ENCODE data around the gene PDE1C. TPM values are rescaled to one million over a fixed set of nuclear protein-coding genes. Genes with fewer than 3 reads are reported as not detected.

The PDE1C gene
- total and polyA plus RNA-seq, 2 of the 4 experiments (the other 2 are of a cell fraction), result 14.2 to 61.5 TPM

DNA sequence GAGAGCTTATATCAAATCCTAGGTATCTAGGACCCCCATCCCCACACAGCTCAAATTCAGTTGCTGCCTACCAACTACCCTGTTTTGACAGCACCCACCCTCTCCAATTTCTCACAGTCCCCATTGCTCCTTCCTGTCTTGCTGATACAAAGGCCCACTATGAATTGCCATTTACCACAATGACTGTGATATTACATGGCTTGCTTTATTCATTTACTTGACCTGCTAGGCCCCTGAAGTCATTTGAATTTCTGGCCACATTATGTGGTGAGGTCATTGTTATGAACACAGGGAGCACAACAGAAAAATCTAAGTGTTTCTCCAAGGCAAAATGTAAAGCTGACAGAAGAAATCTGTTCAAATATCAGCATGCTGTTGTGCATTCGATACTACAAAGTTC lies 281.8 kb downstream of the PDE1C start:
- in situ Hi-C loops (cut with MboI; ENCODE audit: low sequenced_read_pairs), result no loop called here
- H3K56ac ChIP-seq (ENCODE audit: extremely low read depth, insufficient read depth, low read length), result no peak overlapping the region
- no peak overlapping the region for H2AK5ac ChIP-seq (ENCODE audit: low read depth, low read length)
- H3K79me1 ChIP-seq (ENCODE audit: low read depth in 1 of 2, low read length in 2 of 2), result no peaks in the 10 kb centered on the region; a peak in 1 of 4 replicates
- H3K4me1 ChIP-seq (ENCODE audit: control insufficient read depth, insufficient read depth, low read length), result peaks cover 6% of the 10 kb centered on the region; the same call in 1 of the 2 replicates
- no peaks in the 10 kb centered on the region for H4K20me1 ChIP-seq (ENCODE audit: insufficient read depth, low read length)
- H3K9ac ChIP-seq (ENCODE audit: low read depth, low read length), result no peak overlapping the region
- peak overlapping the region; percentile 51 for H2BK5ac ChIP-seq (ENCODE audit: low read depth, low read length, poor library complexity, severe bottlenecking)
- H2AFZ ChIP-seq (replicated peaks; ENCODE audit: low read length, poor library complexity), result no peak overlapping the region
- POLR2A ChIA-PET (ENCODE audit: unreplicated experiment), result no interaction called here
- H3K27ac ChIP-seq (ENCODE audit: insufficient read depth, low read length), result no peak overlapping the region
- ATAC-seq (ENCODE audit: low read depth), result peak; percentile 42; the same call in 1 of the 2 replicates
- H3K23ac ChIP-seq (ENCODE audit: low read depth, low read length), result no peak overlapping the region
- no peaks in the 10 kb centered on the region for H3K36me3 ChIP-seq (ENCODE audit: control insufficient read depth, insufficient read depth, low read length)
- H3K4me3 ChIP-seq (ENCODE audit: insufficient read depth, low read depth, low read length), result no peak overlapping the region
- no peak for TF ChIP-seq NFE2L2 (IDR thresholded peaks at IDR 0.05; ENCODE audit: low read depth, low read length)
- TF ChIP-seq, protein P1, sequence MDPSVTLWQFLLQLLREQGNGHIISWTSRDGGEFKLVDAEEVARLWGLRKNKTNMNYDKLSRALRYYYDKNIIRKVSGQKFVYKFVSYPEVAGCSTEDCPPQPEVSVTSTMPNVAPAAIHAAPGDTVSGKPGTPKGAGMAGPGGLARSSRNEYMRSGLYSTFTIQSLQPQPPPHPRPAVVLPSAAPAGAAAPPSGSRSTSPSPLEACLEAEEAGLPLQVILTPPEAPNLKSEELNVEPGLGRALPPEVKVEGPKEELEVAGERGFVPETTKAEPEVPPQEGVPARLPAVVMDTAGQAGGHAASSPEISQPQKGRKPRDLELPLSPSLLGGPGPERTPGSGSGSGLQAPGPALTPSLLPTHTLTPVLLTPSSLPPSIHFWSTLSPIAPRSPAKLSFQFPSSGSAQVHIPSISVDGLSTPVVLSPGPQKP (IDR thresholded peaks at IDR 0.05; ENCODE audit: borderline replicate concordance, low read depth, low read length), result no peak
- no peak for TF ChIP-seq RAD21 (IDR thresholded peaks at IDR 0.05; ENCODE audit: low read length)
- TF ChIP-seq MXI1 (IDR thresholded peaks at IDR 0.05; ENCODE audit: borderline replicate concordance, low read depth, low read length), result no peak
- no peak for TF ChIP-seq RFX5 (IDR thresholded peaks at IDR 0.05; ENCODE audit: low read depth, low read length)
- TF ChIP-seq CTCF (conservative IDR thresholded peaks at IDR 0.05; ENCODE audit: low read depth, low read length), result no peak
- TF ChIP-seq POLR2A (IDR thresholded peaks at IDR 0.05; ENCODE audit: low read depth, low read length), result no peak
- TF ChIP-seq CEBPB (IDR thresholded peaks at IDR 0.05; ENCODE audit: low read depth, low read length), result no peak
- no peak for TF ChIP-seq RCOR1 (IDR thresholded peaks at IDR 0.05; ENCODE audit: insufficient replicate concordance, low read length)
- no peak for TF ChIP-seq CHD1 (IDR thresholded peaks at IDR 0.05; ENCODE audit: low read depth, low read length)
- no peak for TF ChIP-seq SMC3 (IDR thresholded peaks at IDR 0.05; ENCODE audit: low read depth, low read length)
- TF ChIP-seq, protein P2, sequence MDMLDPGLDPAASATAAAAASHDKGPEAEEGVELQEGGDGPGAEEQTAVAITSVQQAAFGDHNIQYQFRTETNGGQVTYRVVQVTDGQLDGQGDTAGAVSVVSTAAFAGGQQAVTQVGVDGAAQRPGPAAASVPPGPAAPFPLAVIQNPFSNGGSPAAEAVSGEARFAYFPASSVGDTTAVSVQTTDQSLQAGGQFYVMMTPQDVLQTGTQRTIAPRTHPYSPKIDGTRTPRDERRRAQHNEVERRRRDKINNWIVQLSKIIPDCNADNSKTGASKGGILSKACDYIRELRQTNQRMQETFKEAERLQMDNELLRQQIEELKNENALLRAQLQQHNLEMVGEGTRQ (IDR thresholded peaks at IDR 0.05; ENCODE audit: low read depth, low read length), result no peak
- no peak overlapping the region for H2BK15ac ChIP-seq (ENCODE audit: low read depth, low read length)
- H3K14ac ChIP-seq (replicated peaks; ENCODE audit: low read depth, low read length), result no peak overlapping the region
- no peak overlapping the region for H4K5ac ChIP-seq (ENCODE audit: low read depth, low read length)
- H3K9me3 ChIP-seq (ENCODE audit: control insufficient read depth, insufficient read depth, low read length), result no peaks in the 10 kb centered on the region
- no peak overlapping the region for H2AK9ac ChIP-seq (replicated peaks; ENCODE audit: low read depth, low read length, poor library complexity)
- 0 out of 2 replicates have a peak, but pooled peaks cover 2% of the 10 kb centered on the region for H3K9me1 ChIP-seq (ENCODE audit: insufficient read depth, low read length)
- no peak overlapping the region for H2BK20ac ChIP-seq (ENCODE audit: low read depth, low read length)
- H3K18ac ChIP-seq (ENCODE audit: low read depth, low read length), result no peak overlapping the region
- no peak overlapping the region; the same call in 1 of the 2 replicates for H3K4me2 ChIP-seq (ENCODE audit: low read depth, low read length)
- 0 out of 2 replicates have a peak overlapping the region, but pooled peaks have one; percentile 15 for H3K4ac ChIP-seq (ENCODE audit: low read depth, low read length)
- BruUV-seq (replicated peaks), result no TSS peak
- no CpG with 5 or more reads among the region's 1 CpG for WGBS, 2 experiments (ENCODE audit: extremely low coverage in 2 of 2, insufficient read length in 1 of 2)
- intact Hi-C loops (cut with micrococcal nuclease), result loop anchor here (10.0 kb wide), 1 partner anchor 376 kb away; no protein-coding TSS in a partner anchor
- no peak overlapping the region for H2BK120ac ChIP-seq (ENCODE audit: low read depth, low read length)
- dilution Hi-C loops (cut with HindIII; ENCODE audit: low sequenced_read_pairs, unreplicated experiment), result no loop called here
- H3K27me3 ChIP-seq (ENCODE audit: control insufficient read depth, insufficient read depth, low read length), result no peaks in the 10 kb centered on the region
- CTCF ChIA-PET, result no interaction called here
- DNase-seq, result peak; percentile 59
- H4K8ac ChIP-seq (ENCODE audit: low read depth in 2 of 2, low read length in 2 of 2), result no peak overlapping the region
- H4K91ac ChIP-seq (ENCODE audit: insufficient read depth, low read depth, low read length), result no peak overlapping the region

Data from IMR-90 (cell line).